GM21825 (cell line): ENCODE results near the gene NME4.

Source experiments
- ATAC-seq: cut with Tn5 transposase; IDR thresholded peaks from one replicate; pipeline ENCODE4 v1.9.1; 2021; ENCODE audit warnings: mild to moderate bottlenecking, moderate library complexity; ENCODE audit not compliant: unreplicated experiment

NME4 gene

GRCh38 chr16:363110-363765, 33.8 kb upstream of the NME4 start:
- ATAC-seq: no peak

GRCh38 chr16:363766-364490, 33.1 kb upstream of the NME4 start:
- no peak for ATAC-seq

GRCh38 chr16:364595-365491, 32.2 kb upstream of the NME4 start:
- ATAC-seq: no peak

GRCh38 chr16:366476-366875, 30.5 kb upstream of the NME4 start:
- no peak for ATAC-seq

- ATAC-seq: no peak
Measured at GRCh38 chr16:367333-367903, 29.6 kb upstream of the NME4 start.

- ATAC-seq: no peak
Measured at GRCh38 chr16:368388-369158, 28.4 kb upstream of the NME4 start.

- no peak for ATAC-seq
Measured at GRCh38 chr16:369275-369865, 27.6 kb upstream of the NME4 start.

GRCh38 chr16:369866-370436, 27.0 kb upstream of the NME4 start:
- ATAC-seq: no peak

GRCh38 chr16:370443-370842, 26.6 kb upstream of the NME4 start, which contains the start of gene MRPL28:
Gene MRPL28, minus strand, starts transcription at chr16:370538. Its CDS starts 320 bp downstream, at chr16:370218.
- peak; percentile 57 for ATAC-seq

GRCh38 chr16:370979-371514, 26.0 kb upstream of the NME4 start:
- ATAC-seq: no peak

- no peak for ATAC-seq
Measured at GRCh38 chr16:371515-372301, 25.3 kb upstream of the NME4 start.

- no peak for ATAC-seq
Measured at GRCh38 chr16:372302-372983, 24.6 kb upstream of the NME4 start.

- ATAC-seq: no peak
Measured at GRCh38 chr16:373020-373598, 23.9 kb upstream of the NME4 start.

GRCh38 chr16:373848-374615, 23.0 kb upstream of the NME4 start:
- ATAC-seq: no peak

GRCh38 chr16:374616-374926, 22.4 kb upstream of the NME4 start:
- ATAC-seq: no peak

GRCh38 chr16:375212-375611, 21.8 kb upstream of the NME4 start:
- no peak for ATAC-seq
